ENCODE data around the gene LTBP2.

DNA sequence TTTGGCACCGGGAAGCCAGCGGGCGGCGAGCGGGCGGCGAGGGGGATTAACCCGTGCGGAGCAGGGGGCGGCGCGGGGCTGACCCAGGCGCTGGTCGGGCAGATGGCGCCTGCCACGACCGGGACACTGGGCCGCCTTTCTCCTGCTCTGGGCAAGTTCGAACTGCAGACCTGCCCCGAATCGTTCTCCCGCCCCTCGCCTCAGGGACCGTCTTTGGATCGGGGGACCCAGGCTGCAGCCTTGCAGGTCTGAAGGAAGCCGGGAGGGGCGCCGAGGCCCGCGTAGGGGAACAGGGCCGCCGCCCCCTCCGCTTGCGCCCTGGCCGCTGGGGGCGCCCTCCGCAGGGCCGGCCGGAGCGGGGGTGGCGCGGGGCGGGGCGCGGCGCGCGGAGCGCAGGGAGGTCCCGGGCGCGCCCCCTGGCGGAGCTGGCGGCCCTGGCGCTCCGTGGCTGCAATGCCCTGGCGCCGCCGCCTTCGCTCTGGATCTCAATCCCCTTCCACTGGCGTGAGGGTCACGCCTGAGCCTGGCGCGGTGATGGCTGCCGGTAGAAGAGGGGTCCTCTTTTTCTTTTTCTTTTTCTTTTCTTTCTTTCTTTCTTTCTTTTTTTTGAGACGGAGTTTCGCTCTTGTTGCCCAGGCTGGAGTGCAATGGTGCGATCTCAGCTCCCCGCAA is 449 bp upstream of the LTBP2 start:
- TF ChIP-seq EZH2 (IDR thresholded peaks at IDR 0.05; ENCODE audit: insufficient read depth, poor library complexity, severe bottlenecking) (no peak), EZH2phosphoT487 (IDR thresholded peaks at IDR 0.05; ENCODE audit: insufficient read depth, low read depth) (no peak)
